ENCODE results near the gene DPH6.
"Not testable (repeated sequence)": the region's sequence is repeated elsewhere in the genome, so short reads cannot be mapped to it uniquely, and the experiment has no call there.

Gene DPH6

DNA sequence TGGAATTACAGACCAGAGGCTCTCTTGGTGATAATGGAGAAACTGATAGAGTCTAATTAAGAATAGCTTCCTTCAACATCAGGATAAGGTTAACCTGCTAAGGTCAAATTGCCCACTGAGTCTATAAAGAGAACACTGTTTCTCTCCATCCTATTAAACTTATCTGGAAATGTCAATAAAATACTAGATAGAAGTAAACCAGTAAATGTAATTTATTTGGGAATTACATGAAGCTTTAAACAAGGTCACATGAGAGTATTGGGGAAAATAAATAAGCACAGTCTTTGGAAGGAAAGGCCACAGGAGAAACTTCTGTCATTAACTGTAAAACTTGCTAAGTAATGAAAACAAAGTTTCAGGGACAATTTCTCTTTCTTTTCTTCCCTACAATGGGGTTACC is 118.5 kb downstream of the DPH6 start:
- DNase-seq = no peak

DNA sequence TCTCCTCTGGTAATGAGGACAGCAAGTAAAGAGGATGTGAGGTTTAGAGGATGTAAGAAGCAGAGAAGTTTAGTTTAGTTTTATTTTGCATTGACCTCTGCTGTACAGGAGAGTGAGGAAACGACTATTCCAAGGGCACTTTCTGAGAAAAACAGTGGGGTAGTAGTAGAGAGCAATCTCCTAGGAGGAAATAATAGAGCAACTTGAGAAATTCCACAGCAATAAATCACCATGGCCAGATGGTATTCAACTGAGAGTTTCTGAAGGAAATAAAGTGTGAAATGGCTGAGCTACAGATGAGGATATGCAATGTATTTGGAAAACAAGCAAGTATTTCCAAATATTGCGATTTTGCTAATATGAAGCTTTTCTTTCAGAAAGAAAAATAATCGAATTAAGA is 118.9 kb downstream of the DPH6 start:
- DNase-seq = no peak

DNA sequence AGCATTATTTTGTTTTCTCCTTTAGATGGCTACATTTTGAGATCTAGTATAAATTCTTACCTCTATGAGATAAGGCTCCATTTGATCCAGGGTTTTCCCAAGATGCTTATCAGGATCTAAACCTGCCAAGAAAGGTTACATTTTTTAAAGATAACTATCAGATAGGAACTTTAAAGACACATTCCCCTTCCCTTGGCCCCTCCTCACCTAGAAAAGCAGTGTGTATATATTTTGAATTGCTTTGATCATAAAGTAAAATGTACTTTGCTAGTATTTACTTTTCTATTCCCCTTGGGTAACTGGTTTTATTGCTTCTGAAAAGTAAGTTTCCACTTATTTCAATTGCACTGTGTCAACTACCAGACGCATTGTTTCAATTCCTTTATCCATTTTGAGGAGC is 135.2 kb downstream of the DPH6 start:
- DNase-seq = no peak

DNA sequence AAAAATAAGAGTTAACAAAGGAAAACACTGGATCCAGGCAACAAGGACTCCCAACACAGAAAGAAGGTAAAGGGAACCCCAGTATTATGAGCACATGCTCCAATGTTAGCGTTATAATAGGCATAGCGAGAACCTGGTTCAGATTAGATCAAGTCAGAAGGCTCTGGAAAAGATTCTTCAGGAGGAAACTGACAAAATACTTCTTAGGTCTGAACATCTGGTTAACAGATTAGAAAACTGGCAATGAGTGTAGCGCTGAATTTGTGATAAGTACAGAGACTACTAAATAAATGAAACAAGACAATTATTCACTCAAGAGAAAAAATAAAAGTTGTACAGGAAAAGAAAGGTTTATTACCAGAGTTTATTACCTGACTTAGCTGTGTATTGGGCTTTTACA is 146.1 kb downstream of the DPH6 start:
- no peak for DNase-seq

DNA sequence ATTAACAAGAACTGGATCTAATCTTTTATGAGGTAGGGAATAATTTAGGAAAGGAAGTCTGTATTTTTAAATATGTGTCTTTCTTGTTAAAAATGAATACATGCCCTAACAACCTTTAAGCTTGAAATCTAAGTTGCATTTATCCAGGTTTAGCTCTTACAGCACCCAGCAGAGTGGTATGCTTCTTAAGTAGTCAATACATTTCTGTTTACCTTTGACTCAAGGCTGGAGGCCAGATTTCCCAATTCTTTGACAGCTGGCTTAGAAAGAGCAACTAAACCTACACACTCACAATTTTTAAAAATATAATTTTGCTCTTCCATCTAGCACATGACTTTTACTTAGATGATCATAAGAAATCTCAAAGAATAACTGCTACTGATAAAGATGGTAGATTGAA is 148.9 kb downstream of the DPH6 start:
- no peak for DNase-seq

DNA sequence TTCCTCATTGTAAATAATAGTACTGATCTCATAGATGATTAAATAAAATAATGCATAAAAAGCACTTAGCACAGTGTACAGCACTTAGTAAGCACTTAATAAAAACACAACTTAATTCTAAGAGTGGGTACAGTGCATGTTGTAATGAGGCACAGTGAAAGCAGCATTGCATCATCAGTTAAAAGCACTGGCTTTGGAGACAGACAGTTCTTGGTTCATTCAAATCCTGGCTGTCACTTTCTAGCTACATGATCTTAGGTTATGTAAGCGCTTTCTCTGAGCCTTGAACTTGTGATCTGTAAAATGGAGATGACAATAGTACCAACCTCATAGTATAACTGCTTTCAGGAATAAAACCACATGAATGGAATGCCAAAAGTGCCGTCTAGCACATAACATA is 151.5 kb downstream of the DPH6 start:
- no peak for DNase-seq

DNA sequence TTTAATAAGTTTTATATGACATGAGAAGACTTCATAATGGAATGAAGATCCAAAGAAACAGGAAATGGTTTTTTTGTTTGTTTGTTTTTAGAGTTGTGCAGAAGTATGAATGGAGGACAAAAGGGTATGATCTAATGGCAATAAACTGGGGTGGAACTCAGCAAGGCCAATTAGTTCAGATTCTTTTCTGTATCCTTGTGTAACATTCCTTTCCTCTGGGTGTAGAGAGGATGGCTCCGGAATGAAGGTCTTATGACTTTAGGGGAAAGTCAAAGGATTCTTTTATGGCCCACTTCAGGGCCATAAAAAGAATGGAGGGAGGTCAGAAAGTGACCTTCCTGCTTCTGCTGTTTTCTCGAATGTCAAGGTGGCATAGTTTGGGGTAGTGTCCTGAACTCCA is 152.6 kb downstream of the DPH6 start:
- DNase-seq = no peak

DNA sequence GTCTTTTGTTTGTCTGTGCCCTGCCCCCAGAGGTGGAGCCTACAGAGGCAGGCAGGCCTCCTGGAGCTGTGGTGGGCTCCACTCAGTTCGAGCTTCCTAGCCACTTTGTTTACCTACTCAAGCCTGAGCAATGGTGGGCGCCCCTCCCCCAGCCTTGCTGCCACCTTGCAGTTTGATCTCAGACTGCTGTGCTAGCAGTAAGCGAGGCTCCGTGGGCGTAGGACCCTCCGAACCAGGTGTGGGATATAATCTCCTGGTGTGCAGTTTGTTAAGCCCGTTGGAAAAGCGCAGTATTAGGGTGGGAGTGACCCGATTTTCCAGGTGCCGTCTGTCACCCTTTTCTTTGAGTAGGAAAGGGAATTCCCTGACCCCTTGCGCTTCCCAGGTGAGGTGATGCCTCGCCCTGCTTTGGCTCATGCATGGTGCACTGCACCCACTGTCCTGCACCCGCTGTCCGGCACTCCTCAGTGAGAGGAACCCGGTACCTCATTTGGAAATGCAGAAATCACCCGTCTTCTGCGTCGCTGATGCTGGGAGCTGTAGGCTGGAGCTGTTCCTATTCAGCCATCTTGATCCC is 154.5 kb downstream of the DPH6 start:
- DNase-seq = not testable (repeated sequence)

DNA sequence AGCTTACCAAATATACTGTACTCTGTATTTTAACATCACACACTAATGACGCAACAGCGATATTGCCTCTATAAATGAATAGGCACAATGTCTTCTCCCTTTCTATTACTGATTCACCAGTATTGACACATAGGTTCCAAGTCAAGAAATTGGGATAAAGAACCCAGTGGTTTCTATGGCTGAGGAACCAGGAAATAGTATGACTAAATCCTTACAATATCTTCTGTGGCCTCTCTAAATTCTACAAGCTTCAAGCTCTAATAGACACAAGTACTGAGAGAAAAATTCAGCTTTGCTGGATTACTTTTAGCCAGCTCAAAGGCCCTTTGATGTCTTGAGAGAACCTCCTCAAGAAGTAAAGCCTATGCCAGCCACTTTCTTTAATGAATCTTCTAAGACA is 162.5 kb downstream of the DPH6 start:
- DNase-seq = no peak

DNA sequence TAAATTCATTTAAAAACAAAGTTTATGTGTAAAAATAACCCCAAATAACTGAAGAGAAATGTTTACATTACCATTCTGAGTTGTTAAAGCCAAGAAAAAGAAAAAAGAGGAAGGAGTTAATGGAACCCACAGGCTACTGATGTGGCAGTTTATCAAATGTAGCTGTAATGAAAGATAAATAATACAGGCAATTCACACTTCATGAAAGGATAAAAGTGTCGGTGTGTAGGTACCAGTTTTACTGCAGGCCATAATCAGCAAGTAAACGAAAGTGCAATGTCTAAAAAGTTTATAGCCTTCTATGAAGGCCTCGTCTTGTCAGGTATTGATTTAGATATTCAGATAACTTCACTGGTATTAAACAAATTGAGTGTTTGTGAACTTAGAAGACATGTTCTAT is 164.6 kb downstream of the DPH6 start:
- DNase-seq = no peak

DNA sequence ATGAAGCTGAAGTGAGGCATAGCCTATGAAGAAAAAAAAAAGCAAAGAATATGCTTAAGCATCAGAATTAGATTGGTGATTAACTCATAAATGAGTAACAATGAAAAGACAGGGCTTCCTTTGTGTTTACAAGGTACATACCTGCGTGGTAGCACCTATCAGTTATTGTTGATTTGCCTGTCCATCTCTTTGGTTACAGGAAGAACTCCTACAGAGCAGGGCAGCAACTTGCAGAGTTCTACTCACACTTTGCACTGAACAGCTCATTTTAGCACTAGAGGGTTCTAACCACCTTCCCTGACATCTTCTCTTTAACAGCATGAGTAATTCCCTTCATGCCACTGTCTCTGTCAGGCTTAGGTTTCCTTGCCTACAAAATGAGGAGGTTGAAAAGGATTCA is 166.0 kb downstream of the DPH6 start:
- no peak for DNase-seq

DNA sequence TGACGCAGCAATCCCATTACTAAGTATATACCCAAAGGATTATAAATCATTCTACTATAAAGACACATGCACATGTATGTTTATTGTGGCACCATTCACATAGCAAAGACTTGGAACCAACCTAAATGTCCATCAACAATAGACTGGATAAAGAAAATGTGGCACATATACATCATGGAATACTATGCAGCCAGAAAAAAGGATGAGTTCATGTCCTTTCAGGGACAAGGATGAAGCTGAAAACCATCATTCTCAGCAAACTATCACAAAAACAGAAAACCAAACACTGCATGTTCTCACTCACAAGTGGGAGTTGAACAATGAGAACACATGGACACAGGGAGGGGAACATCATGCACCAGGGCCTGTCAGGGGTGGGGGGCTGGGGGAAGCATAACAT is 167.5 kb downstream of the DPH6 start:
- DNase-seq = not testable (repeated sequence)

DNA sequence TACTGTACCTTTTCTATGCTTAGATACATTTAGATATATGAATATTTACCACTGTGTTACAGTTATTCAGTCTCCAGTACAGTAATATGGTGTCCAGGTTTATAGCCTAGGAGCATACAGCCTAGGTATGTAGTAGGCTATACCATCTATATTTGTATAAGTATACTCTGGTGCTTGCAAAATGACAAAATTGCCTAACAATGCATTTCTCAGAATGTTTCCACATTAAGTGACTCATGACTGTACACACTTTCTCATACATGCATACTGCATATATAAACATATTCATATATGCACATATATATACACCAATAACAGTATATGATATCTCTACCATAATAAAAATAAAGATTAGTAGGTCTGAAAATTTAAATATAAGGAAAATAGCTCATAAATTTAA is 169.3 kb downstream of the DPH6 start:
- DNase-seq = no peak

DNA sequence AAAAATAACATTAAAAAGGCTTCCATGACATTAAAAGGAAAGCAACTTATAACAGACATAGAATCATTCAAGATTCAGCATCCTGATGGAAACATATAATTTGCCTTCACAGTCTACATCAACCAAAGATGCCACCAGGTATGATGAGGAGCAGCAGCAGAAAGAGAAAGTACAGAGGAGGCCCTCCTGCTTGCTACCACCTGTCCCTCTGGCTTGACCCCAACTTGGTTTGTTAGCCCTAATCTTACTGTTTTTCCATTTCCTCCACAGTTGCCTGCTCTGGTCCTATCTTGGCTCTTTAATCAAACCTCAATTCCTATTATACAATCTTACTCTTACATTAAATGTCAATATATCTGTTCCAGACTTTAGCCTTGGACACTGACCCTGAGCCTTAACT is 171.3 kb downstream of the DPH6 start:
- no peak for DNase-seq

DNA sequence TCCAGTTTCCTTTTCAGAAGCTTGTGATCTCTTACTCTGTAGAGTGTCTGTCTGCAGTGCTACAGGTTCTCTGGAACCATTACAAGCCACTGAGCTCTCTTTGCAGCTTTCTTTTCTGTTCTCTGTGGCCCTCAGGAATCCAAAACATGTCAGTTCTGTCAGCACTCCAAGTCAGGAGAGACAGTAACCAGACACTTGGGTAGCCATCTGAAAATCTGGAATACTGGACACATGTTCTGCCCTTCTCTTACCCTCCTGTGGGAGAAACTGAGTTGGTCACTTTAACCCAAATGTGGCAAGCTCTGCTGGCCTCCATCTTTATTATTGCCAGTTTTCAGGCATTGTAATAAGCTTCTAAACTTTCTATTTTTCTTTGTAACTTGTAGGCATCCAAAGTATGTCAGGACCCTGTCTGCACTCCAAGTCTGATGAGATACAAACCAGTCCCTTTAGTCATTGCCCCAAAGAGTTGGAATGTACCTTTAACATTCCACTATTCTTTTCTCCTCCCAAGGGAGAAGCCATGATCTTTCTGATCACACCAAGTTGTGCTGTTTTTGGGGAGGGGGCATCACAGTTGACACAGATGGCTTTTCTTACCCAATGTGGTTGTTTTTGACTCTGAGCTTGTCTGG is 183.7 kb downstream of the DPH6 start:
- no peak for DNase-seq

DNA sequence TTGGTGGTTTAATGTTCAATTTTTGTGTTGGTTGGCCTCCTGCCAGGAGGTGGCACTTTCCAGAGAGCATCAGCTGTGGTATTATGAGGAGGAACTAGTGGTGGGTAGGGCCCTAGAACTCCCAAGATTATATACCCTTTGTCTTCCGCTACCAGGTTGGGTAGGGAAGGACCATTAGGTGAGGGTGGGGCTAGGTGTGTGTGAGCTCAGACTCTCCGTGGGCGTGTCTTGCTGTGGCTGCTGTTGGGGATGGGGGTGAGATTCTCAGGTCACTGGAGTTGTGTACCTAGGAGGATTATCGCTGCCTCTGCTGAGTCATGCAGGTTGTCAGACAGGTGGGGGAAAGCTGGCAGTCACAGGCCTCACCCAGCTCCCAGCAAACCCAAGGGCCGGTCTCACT is 187.1 kb downstream of the DPH6 start:
- DNase-seq = no peak

DNA sequence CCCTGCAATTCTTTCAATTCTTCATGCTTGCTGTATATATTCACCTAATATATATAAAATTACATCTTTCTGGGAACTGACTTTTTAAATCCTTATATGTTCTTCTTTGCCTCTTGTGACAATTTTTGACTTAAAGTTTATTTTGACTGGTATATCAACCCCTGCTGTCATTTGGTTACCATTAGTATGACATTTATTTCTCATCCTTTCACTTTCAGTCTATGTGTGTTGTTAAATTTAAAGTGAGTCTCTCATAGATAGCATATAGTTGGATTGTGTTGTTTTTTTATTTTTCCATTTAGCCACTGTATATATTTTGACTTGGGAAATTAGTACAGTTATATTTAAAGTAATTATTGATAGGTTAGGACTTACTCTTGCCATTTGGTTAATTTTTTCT is 194.9 kb downstream of the DPH6 start:
- DNase-seq = no peak

DNA sequence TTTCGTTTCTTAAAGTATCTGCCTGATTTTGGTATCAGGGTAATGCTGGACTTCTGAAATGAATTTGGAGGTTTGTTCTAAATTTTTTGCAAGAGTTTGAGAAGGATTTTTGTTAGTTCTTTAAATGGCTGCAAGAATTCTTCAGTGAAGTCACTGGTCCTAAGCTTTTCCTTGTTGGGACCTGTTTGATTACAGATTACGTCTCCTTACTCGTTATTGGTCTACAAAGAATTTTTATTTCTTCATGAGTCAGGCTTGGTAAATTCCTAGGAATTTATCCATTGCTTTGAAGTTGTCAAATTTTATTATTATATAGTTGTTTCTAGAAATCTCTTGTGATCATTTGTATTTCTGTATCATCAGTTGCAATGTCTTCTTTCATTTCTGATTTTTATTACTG is 196.0 kb downstream of the DPH6 start:
- no peak for DNase-seq

DNA sequence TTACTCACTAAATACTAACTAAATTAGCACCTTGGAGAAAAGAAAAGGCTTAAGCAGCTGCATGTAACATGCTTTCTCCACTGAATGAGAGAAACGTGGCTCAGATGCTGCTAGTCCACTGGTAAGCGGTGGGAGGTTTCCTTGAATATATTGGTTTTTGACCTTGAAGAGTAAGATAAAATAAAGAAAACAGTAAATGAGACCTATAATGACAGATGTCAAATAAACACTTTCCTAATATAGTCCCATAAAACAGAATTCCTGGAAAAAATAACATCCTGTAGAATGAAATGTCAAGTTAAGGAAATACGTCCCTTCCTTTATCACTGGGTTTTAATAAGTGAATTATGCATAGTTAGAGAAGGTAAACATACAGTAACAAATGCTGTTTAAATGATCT is 215.0 kb downstream of the DPH6 start:
- DNase-seq = no peak

DNA sequence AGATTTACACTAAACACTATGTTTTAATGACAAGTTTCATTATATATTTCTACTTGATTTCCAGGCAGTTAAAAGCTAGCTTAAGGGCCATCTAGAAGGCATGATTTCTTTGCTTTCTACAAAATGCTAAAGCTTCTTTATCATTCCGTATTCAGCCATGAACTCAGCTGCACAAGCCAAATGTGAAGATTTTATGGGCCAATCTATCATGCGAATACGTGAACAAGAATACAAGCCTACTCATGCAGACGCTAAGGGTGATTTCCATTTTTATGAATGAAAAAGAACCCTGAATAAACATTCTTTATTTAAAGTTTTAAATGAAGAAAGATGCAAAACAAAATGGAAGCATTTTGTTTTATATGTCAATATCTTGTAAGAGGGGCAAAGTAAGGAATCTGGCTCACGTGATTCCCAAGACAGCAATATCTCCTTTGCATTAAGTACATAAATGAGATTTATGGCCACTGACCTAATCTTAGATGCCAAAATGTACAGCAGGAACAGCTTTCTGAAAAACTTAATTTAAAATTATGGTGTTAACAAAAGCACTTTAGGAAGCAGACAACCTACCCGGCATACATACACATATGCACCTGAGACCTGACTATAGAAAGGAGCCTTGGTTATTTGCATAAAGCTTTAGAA is 215.8 kb downstream of the DPH6 start:
- DNase-seq = no peak

DNA sequence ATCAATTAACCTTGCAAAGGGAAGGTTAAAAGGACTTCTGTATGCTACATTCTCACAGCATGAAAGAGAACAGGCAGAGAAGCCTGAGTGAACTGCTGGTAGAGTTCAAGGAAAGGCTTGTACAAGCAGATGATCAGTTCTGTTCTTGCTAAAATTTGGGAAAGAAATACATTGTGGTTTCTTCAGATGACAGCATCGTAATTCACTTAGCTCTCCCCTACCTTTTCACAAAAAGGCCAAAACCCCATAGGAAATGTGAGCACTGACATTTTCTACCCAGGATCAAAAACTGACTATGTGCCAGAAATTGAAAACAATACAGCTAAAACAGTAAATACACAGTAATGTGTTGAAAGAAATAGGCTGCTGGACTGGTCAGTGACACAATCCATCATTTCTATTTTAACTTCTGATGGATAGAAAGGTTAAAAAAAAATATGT is 216.4 kb downstream of the DPH6 start:
- DNase-seq = no peak

DNA sequence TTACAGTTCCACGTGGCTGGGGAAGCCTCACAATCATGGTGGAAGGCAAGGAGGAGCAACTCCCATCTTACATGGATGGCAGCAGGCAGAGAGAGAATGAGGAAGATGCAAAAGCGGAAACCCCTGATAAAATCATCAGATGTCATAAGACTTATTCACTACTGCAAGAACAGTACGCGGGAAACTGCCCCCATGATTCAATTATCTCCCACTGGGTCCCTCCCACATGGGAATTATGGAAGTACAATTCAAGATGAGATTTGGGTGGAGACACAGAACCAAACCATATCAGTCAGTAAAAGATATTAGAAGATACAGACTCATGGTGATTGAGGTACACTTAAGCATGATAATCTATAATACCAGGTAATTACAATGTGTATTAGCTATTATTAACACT is 217.1 kb downstream of the DPH6 start:
- not testable (repeated sequence) for DNase-seq

DNA sequence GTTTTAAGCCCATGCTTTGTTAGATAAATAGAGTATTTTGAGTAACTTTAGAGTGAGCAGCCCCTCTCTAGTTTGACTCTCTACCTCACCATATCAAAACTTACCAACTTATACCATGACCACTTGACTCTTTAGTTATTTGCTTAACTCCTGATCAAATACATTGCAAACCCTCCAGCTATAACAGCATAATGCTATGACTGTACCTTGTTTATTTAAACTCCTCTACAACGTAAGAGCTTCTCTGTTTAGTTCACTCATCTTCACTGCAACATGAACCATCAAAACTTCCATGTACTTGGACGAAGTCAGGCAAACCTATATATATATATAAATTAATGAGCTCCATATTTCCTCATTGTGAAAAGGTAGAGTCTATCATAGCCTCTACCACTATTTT is 218.2 kb downstream of the DPH6 start:
- DNase-seq = no peak

DNA sequence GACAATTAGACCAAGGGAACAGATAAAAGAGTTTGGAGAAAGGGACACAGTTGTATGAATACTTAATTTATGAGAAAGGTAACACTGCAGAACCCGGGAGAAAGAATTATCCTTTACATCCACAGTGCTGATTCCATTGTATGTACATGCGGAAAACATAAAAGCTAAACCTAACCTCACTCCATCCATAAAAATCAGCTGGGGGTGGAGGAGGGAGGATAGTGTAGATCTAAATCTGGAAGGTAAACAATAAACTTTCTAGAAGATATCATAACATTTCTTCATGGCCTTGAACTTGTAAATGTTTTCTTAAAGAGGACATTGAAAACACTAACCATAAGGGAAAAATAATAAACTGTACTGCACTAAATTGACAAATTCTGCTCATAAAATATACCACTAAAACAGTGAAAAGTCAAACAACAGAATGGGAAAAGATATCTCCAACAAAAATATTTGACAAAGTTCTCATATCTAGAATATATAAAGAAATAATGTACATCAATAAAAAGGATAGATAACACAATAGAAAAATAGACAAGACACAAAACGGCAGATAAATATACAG is 220.5 kb downstream of the DPH6 start:
- DNase-seq = no peak

DNA sequence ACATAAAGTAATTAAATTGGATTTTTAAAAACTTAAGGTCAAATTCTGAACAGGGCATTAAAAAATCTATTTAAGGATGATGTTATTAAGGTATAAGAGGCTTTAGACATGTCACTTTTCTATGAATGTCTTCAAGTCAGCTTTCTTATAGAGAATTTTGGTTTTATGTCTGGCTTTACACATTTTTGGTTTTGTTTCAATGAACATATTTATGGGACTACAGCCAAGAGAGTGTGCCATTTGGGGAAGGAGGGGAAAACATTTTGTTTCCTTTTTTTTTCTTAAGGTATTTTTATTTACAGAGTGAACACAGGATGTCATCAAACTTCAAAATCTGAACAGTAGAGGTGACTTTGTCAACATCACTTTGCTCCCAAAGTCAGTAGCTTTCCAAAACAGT is 222.8 kb downstream of the DPH6 start:
- DNase-seq = no peak
